Right lobe of liver (tissue), 6 donors: ENCODE results near the gene SCUBE2. TPM values are rescaled to one million over a fixed set of nuclear protein-coding genes. Genes with fewer than 3 reads are reported as not detected.
A peak's percentile ranks its signal among the peaks of the same experiment; 100 is the strongest.

Experiments used
- ATAC-seq, 4 donors: fragments of 200-7000 bp; cut with Tn5 transposase; one replicate each; pipeline ENCODE4 v1.9.1; 2020; ENCODE audit warnings: mild to moderate bottlenecking in 4 of 4, moderate library complexity in 4 of 4
- DNase-seq, 3 donors: peaks; one replicate each; pipeline ENCODE4 v3.0.0-alpha.2; 2020
- H3K27ac ChIP-seq, 3 donors: fragments of 200-600 bp; one replicate each; pipeline ENCODE4 v1.8.0; 2022
- H3K27me3 ChIP-seq, 2 donors: fragments of 200-600 bp; one replicate each; pipeline ENCODE4 v1.8.0; 2022
- H3K36me3 ChIP-seq, 4 donors: fragments of 200-600 bp; sonication (generic) in 1 of 4; one replicate each; pipeline versions ENCODE4 v1.5.1 to v1.8.0; 2017 to 2022; ENCODE audit warnings: control low read depth in 1 of 4
- H3K4me1 ChIP-seq, 4 donors: fragments of 200-600 bp; sonication (generic) in 1 of 4; one replicate each; pipeline versions ENCODE4 v1.5.1 to v1.8.0; 2017 to 2022; ENCODE audit warnings: control low read depth in 1 of 4
- H3K4me3 ChIP-seq, 3 donors: fragments of 200-600 bp; one replicate each; pipeline ENCODE4 v1.8.0; 2022
- H3K9me3 ChIP-seq, 4 donors: fragments of 200-600 bp; sonication (generic) in 1 of 4; one replicate each; pipeline versions ENCODE4 v1.5.1 to v1.8.0; 2017 to 2022; ENCODE audit warnings: control low read depth in 1 of 4
- CTCF ChIP-seq, 4 donors: fragments of 200-600 bp in 3 of 4; fragments of 450-650 bp in 1 of 4; IDR thresholded peaks; one replicate each; pipeline versions ENCODE4 v1.5.1 to v1.8.0; 2016 to 2022; ENCODE audit warnings: antibody characterized with exemption in 4 of 4, mild to moderate bottlenecking in 2 of 4
- POLR2A ChIP-seq: fragments of 450-650 bp; IDR thresholded peaks from one replicate; pipeline ENCODE4 v1.6.1; 2017; ENCODE audit warnings: antibody characterized with exemption, mild to moderate bottlenecking
- WGBS: methylation state at CpG from one replicate; pipeline ENCODE4 v1.1.6; 2018; ENCODE audit warnings: low coverage, low lambda C conversion rate; ENCODE audit not compliant: insufficient coverage; ENCODE audit errors: missing lambda C conversion rate; 5-methylcytosine and 5-hydroxymethylcytosine counted together
- intact Hi-C, 2 donors: fragments of 100-400 bp; cut with DNase I; formaldehyde crosslinking; loops; one replicate each; pipeline versions ENCODE4 v1.11.2 to v1.14.1; 2022
- total RNA-seq, 6 experiments: library from RNA; depleted of rRNA in 2 of 6; stranded (reverse); fragments of >200 nt in 2 of 6; fragmentation: NEBNext Ultra II Directional in 3 of 6; extraction: Animal tissue kit (Norgen Biotek cat#: 25700) in 3 of 6; gene quantifications; one replicate each; pipeline versions ENCODE4 v1.1.0 to v1.2.4, GENCODE V29; 2016 to 2023
- donor health status: DM: no; HTN: yes; CAD: no.
- donor health status: DM: no; HTN: no; CAD: no.
- donor health status: DM: no; HTN: no; CAD: no.
- donor health status: DM: no; HTN: yes; CAD: no.
- donor health status: DM: no; HTN: yes; CAD: no.

Gene SCUBE2
- total RNA-seq, 6 experiments from 2014 or later, result 0.19 to 1.1 (median 0.32) TPM

- intact Hi-C loops, result no loop called here
- H3K27ac ChIP-seq, result no peak overlapping the region
- H3K9me3 ChIP-seq, result no peaks in the 10 kb centered on the region
- no peaks in the 10 kb centered on the region for H3K4me1 ChIP-seq
- H3K4me3 ChIP-seq, result no peak overlapping the region
- DNase-seq, result no peak
- 0% methylated on average over 3 of the region's 5 CpGs for WGBS
- no peaks in the 10 kb centered on the region for H3K27me3 ChIP-seq
- TF ChIP-seq POLR2A (no peak), CTCF (IDR thresholded peaks at IDR 0.05) (no peak)
- peak; percentile 36 to 57 (median 44) for ATAC-seq
- no peaks in the 10 kb centered on the region for H3K36me3 ChIP-seq
These were observed 24.9 kb downstream of the SCUBE2 start for GRCh38 chr11:9066433-9066925.

- DNase-seq, result no peak
- H3K4me3 ChIP-seq, result no peak overlapping the region
- no peaks in the 10 kb centered on the region for H3K36me3 ChIP-seq
- WGBS, result 59% methylated on average over 10 of the region's 15 CpGs
- H3K27me3 ChIP-seq, result no peaks in the 10 kb centered on the region
- H3K9me3 ChIP-seq, result no peaks in the 10 kb centered on the region
- no peaks in the 10 kb centered on the region for H3K4me1 ChIP-seq
- intact Hi-C loops, result no loop called here
- no peak for ATAC-seq
- TF ChIP-seq CTCF (IDR thresholded peaks at IDR 0.05), result no peak
- TF ChIP-seq POLR2A, result no peak
- H3K27ac ChIP-seq, result no peak overlapping the region
These were observed 25.6 kb downstream of the SCUBE2 start for GRCh38 chr11:9065607-9066432.

GRCh38 chr11:9061807-9062206 lies 29.6 kb downstream of the SCUBE2 start:
- DNase-seq (no peak), ATAC-seq (no peak)
- Histone ChIP-seq H3K27ac (no peak overlapping the region), H3K4me1 (no peaks in the 10 kb centered on the region), H3K4me3 (no peak overlapping the region), H3K36me3 (no peaks in the 10 kb centered on the region), H3K9me3 (no peaks in the 10 kb centered on the region), H3K27me3 (no peaks in the 10 kb centered on the region)
- TF ChIP-seq POLR2A (no peak), CTCF (IDR thresholded peaks at IDR 0.05) (no peak)
- WGBS, result 46% methylated on average over 1 of the region's 1 CpG
- intact Hi-C loops, result no loop called here

GRCh38 chr11:9060700-9061111 lies 30.7 kb downstream of the SCUBE2 start:
- Histone ChIP-seq H3K4me3 (no peak overlapping the region), H3K4me1 (no peaks in the 10 kb centered on the region), H3K27ac (no peak overlapping the region), H3K9me3 (no peaks in the 10 kb centered on the region), H3K36me3 (no peaks in the 10 kb centered on the region), H3K27me3 (no peaks in the 10 kb centered on the region)
- ATAC-seq (peak in 3 of 4 donors; percentile 38 to 62 (median 49)), DNase-seq (no peak)
- WGBS, result 32% methylated on average over 4 of the region's 4 CpGs
- intact Hi-C loops, result no loop called here
- TF ChIP-seq POLR2A (no peak), CTCF (IDR thresholded peaks at IDR 0.05) (no peak)
